H1 (cell line): Measurements from ENCODE around the gene FGF4. TPM values are rescaled to one million over a fixed set of nuclear protein-coding genes. Genes with fewer than 3 reads are reported as not detected.
A peak's percentile ranks its signal among the peaks of the same experiment; 100 is the strongest.

Experiments used
- CTCF ChIA-PET: fragments of 300-600 bp; sonication (Branson Sonifier 250); formaldehyde crosslinking; loops from one replicate; lab custom pipeline; 2021; ENCODE audit not compliant: partially characterized antibody; lab: Charles Lee
- POLR2A ChIA-PET: fragments of 300-600 bp; sonication (Branson Sonifier 250); formaldehyde crosslinking; loops from one replicate; lab custom pipeline; 2021; ENCODE audit warnings: inconsistent platforms; ENCODE audit not compliant: partially characterized antibody; lab: Charles Lee
- DNase-seq, 2 experiments: peaks; one replicate each; pipeline versions ENCODE4 v3.0.0 to v3.0.0-alpha.2; 2010 to 2022; ENCODE audit warnings: low spot score in 2 of 2, low read depth in 1 of 2, mixed read lengths in 1 of 2
- FAIRE-seq: peaks from 2 replicates; lab custom pipeline; 2011; peaks lifted over from hg19 to GRCh38; lab: Jason Lieb, UNC
- H2AFZ ChIP-seq: 2 replicates; pipeline ENCODE4 v1.8.1; 2012; ENCODE audit warnings: low read length, inconsistent platforms
- H2AK5ac ChIP-seq: 2 replicates; pipeline ENCODE4 v1.6.1; 2013; ENCODE audit warnings: low read depth, low read length
- H2BK120ac ChIP-seq: replicated peaks from 2 replicates; pipeline ENCODE3; 2013; ENCODE audit warnings: low read depth, low read length, inconsistent platforms
- H2BK12ac ChIP-seq: 2 replicates; pipeline ENCODE4 v1.6.1; 2013; ENCODE audit warnings: low read depth, low read length
- H2BK15ac ChIP-seq: 2 replicates; pipeline ENCODE4 v1.6.1; 2013; ENCODE audit warnings: low read length
- H2BK20ac ChIP-seq: 2 replicates; pipeline ENCODE4 v1.6.1; 2013; ENCODE audit warnings: low read length
- H2BK5ac ChIP-seq: 2 replicates; pipeline ENCODE4 v1.6.1; 2013; ENCODE audit warnings: low read depth, low read length
- H3K14ac ChIP-seq: 2 replicates; pipeline ENCODE4 v1.6.1; 2013; ENCODE audit warnings: inconsistent platforms; ENCODE audit not compliant: insufficient read length
- H3K18ac ChIP-seq: 2 replicates; pipeline ENCODE4 v1.6.1; 2013; ENCODE audit warnings: low read length; ENCODE audit errors: extremely low read depth
- H3K23ac ChIP-seq: 2 replicates; pipeline ENCODE4 v1.6.1; 2013; ENCODE audit warnings: inconsistent platforms; ENCODE audit not compliant: insufficient read length
- H3K23me2 ChIP-seq: 2 replicates; pipeline ENCODE4 v1.6.1; 2013; ENCODE audit warnings: low read depth, low read length
- H3K27ac ChIP-seq: 2 replicates; pipeline ENCODE4 v1.6.1; 2011; ENCODE audit warnings: low read depth, low read length, inconsistent platforms
- H3K27me3 ChIP-seq, 4 experiments: replicated peaks in 1 of 4; 1 replicate in 1 of 4; 2 replicates in 3 of 4; pipeline versions ENCODE4 v1.6.1 to v1.8.1; 2011 to 2013; ENCODE audit warnings: low read length in 3 of 4, mild to moderate bottlenecking in 3 of 4, inconsistent platforms in 2 of 4, mixed read lengths in 2 of 4, moderate library complexity in 1 of 4; ENCODE audit not compliant: control insufficient read depth in 3 of 4, insufficient read depth in 3 of 4; ENCODE audit errors: extremely low read depth in 1 of 4
- H3K36me3 ChIP-seq, 4 experiments: 2 replicates each; pipeline versions ENCODE4 v1.6.1 to v1.8.1; 2011 to 2013; ENCODE audit warnings: mild to moderate bottlenecking in 4 of 4, low read length in 3 of 4, moderate library complexity in 2 of 4, control low read depth in 1 of 4, inconsistent platforms in 1 of 4; ENCODE audit not compliant: insufficient read depth in 4 of 4, control insufficient read depth in 2 of 4
- H3K4ac ChIP-seq: replicated peaks from 2 replicates; pipeline ENCODE3; 2013; ENCODE audit warnings: low read length, low read depth, mixed read lengths, inconsistent platforms; ENCODE audit not compliant: insufficient read length
- H3K4me1 ChIP-seq, 4 experiments: replicated peaks in 1 of 4; 1 replicate in 1 of 4; 2 replicates in 3 of 4; pipeline versions ENCODE4 v1.6.1 to v1.8.1; 2011 to 2013; ENCODE audit warnings: low read length in 3 of 4, inconsistent platforms in 2 of 4, mixed read lengths in 1 of 4; ENCODE audit not compliant: insufficient read depth in 4 of 4, control insufficient read depth in 3 of 4
- H3K4me2 ChIP-seq, 2 experiments: 2 replicates each; pipeline versions ENCODE4 v1.6.1 to v1.8.1; 2011 to 2013; ENCODE audit warnings: low read depth in 2 of 2, low read length in 2 of 2, control low read depth in 1 of 2, inconsistent platforms in 1 of 2, mild to moderate bottlenecking in 1 of 2; ENCODE audit not compliant: insufficient read depth in 1 of 2
- H3K4me3 ChIP-seq, 4 experiments: fragments of 200-600, 300-600 bp in 1 of 4; sonication (generic), shearing (Covaris generic), sonication (Bioruptor Twin) in 1 of 4; 2 replicates each; pipeline versions ENCODE4 v1.5.1 to v1.8.1; 2011 to 2016; ENCODE audit warnings: low read length in 4 of 4, low read depth in 3 of 4, control low read depth in 2 of 4, inconsistent platforms in 2 of 4, mild to moderate bottlenecking in 2 of 4, mixed read lengths in 1 of 4, moderate library complexity in 1 of 4; ENCODE audit not compliant: insufficient read depth in 2 of 4; ENCODE audit errors: extremely low read depth in 1 of 4
- H3K56ac ChIP-seq: replicated peaks from 2 replicates; pipeline ENCODE3; 2013; ENCODE audit warnings: low read depth, mild to moderate bottlenecking, mixed read lengths, low read length, inconsistent platforms; ENCODE audit not compliant: insufficient read length
- H3K79me1 ChIP-seq: 2 replicates; pipeline ENCODE4 v1.6.1; 2013; ENCODE audit warnings: low read depth, low read length, control low read depth
- H3K79me2 ChIP-seq, 2 experiments: 2 replicates each; pipeline versions ENCODE4 v1.6.1 to v1.8.1; 2012 to 2013; ENCODE audit warnings: low read length in 2 of 2, mild to moderate bottlenecking in 2 of 2, inconsistent platforms in 1 of 2; ENCODE audit not compliant: insufficient read depth in 2 of 2, control insufficient read depth in 1 of 2
- H3K9ac ChIP-seq, 4 experiments: replicated peaks in 1 of 4; 1 replicate in 1 of 4; 2 replicates in 3 of 4; pipeline versions ENCODE4 v1.6.1 to v1.8.1; 2011 to 2013; ENCODE audit warnings: low read depth in 3 of 4, low read length in 3 of 4, control low read depth in 2 of 4, mild to moderate bottlenecking in 2 of 4, moderate library complexity in 2 of 4, inconsistent platforms in 1 of 4; ENCODE audit errors: extremely low read depth in 1 of 4
- H3K9me3 ChIP-seq, 2 experiments: 2 replicates each; pipeline versions ENCODE4 v1.6.1 to v1.8.1; 2012 to 2013; ENCODE audit warnings: mild to moderate bottlenecking in 2 of 2, moderate library complexity in 2 of 2, control low read depth in 1 of 2, inconsistent platforms in 1 of 2, low read depth in 1 of 2, low read length in 1 of 2, mixed read lengths in 1 of 2; ENCODE audit not compliant: insufficient read depth in 2 of 2
- H4K20me1 ChIP-seq, 2 experiments: replicated peaks in 1 of 2; 2 replicates each; pipeline versions ENCODE3 to v1.8.1; 2011 to 2013; ENCODE audit warnings: inconsistent platforms in 2 of 2, low read length in 2 of 2, mild to moderate bottlenecking in 1 of 2; ENCODE audit not compliant: insufficient read depth in 2 of 2, control insufficient read depth in 1 of 2
- H4K5ac ChIP-seq: 2 replicates; pipeline ENCODE4 v1.6.1; 2013; ENCODE audit warnings: low read length, low read depth, mixed read lengths, inconsistent platforms; ENCODE audit not compliant: insufficient read length
- H4K8ac ChIP-seq: 2 replicates; pipeline ENCODE4 v1.8.0; 2013; ENCODE audit warnings: mild to moderate bottlenecking, moderate library complexity, low read length, inconsistent platforms; ENCODE audit not compliant: insufficient read depth; ENCODE audit errors: extremely low read depth
- H4K91ac ChIP-seq: replicated peaks from 2 replicates; pipeline ENCODE3; 2013; ENCODE audit warnings: low read length, mixed read lengths, inconsistent platforms; ENCODE audit not compliant: insufficient read length
- ASH2L ChIP-seq: fragments of 200-600, 300-600 bp; sonication (generic); IDR thresholded peaks from one replicate; pipeline ENCODE4 v1.7.1; 2017; ENCODE audit warnings: low read length
- CEBPB ChIP-seq: IDR thresholded peaks from 2 replicates; pipeline ENCODE4 v1.6.1; 2012; ENCODE audit warnings: low read depth, low read length
- CHD2 ChIP-seq: IDR thresholded peaks from 2 replicates; pipeline ENCODE4 v1.6.1; 2012; ENCODE audit warnings: low read length, improper control_type of control experiment
- EZH2 ChIP-seq: fragments of 200-600 bp; sonication (generic); IDR thresholded peaks from 2 replicates; pipeline ENCODE4 v1.7.1; 2012; ENCODE audit warnings: low read depth, mild to moderate bottlenecking, moderate library complexity, low read length, inconsistent platforms; ENCODE audit not compliant: severe bottlenecking
- KDM1A ChIP-seq: fragments of 200-600, 300-600 bp; sonication (generic); IDR thresholded peaks from 2 replicates; pipeline ENCODE4 v1.7.1; 2016; ENCODE audit warnings: mild to moderate bottlenecking, low read length, borderline replicate concordance
- NANOG ChIP-seq: IDR thresholded peaks from 2 replicates; pipeline ENCODE4 v1.6.1; 2011; ENCODE audit warnings: low read length, low read depth, mild to moderate bottlenecking, inconsistent platforms; ENCODE audit not compliant: insufficient read depth, poor library complexity, severe bottlenecking
- RNF2 ChIP-seq: fragments of 200-900, 300-1000 bp; sonication (generic); IDR thresholded peaks from 2 replicates; pipeline ENCODE4 v1.7.1; 2016; ENCODE audit warnings: borderline replicate concordance, low read depth, mild to moderate bottlenecking, antibody characterized with exemption, low read length; ENCODE audit not compliant: poor library complexity, severe bottlenecking; ENCODE audit errors: missing control alignments
- RXRA ChIP-seq: IDR thresholded peaks from 2 replicates; pipeline ENCODE4 v1.6.1; 2011; ENCODE audit warnings: low read depth, mild to moderate bottlenecking, low read length, moderate library complexity; ENCODE audit not compliant: insufficient read depth
- SAP30 ChIP-seq: fragments of 300-600 bp; sonication (generic); IDR thresholded peaks from 2 replicates; pipeline ENCODE4 v1.7.1; 2012; ENCODE audit warnings: low read length, moderate library complexity, mild to moderate bottlenecking, inconsistent platforms; ENCODE audit not compliant: insufficient read depth, insufficient replicate concordance
- SIN3A ChIP-seq, 2 experiments: IDR thresholded peaks in 1 of 2; conservative IDR thresholded peaks in 1 of 2; 2 replicates each; pipeline ENCODE4 v1.6.1; 2011 to 2012; ENCODE audit warnings: low read length in 2 of 2, improper control_type of control experiment in 1 of 2, low read depth in 1 of 2, mild to moderate bottlenecking in 1 of 2
- SRF ChIP-seq: IDR thresholded peaks from 2 replicates; pipeline ENCODE4 v1.6.1; 2011; ENCODE audit warnings: mild to moderate bottlenecking, low read depth, low read length, moderate library complexity
- SUZ12 ChIP-seq: fragments of 200-600 bp; sonication (generic); IDR thresholded peaks from 2 replicates; pipeline ENCODE4 v1.6.1; 2012; ENCODE audit warnings: mild to moderate bottlenecking, inconsistent platforms, low read length, moderate library complexity, mixed read lengths
- WGBS, 2 experiments: shearing (Covaris generic) in 1 of 2; methylation state at CpG; one replicate each; pipeline versions ENCODE4 v1.1.6 to v1.1.7; 2013 to 2015; ENCODE audit warnings: low lambda C conversion rate in 2 of 2, mixed read lengths in 2 of 2, inconsistent platforms in 1 of 2, low coverage in 1 of 2, missing lambda C conversion rate in 1 of 2; ENCODE audit not compliant: insufficient replicate concordance in 2 of 2, insufficient coverage in 1 of 2, insufficient read length in 1 of 2; ENCODE audit errors: extremely low coverage in 1 of 2, missing lambda C conversion rate in 1 of 2; 5-methylcytosine and 5-hydroxymethylcytosine counted together
- polyA plus RNA-seq, 7 experiments: library from polyadenylated mRNA; depleted of rRNA in 3 of 7; stranded (reverse) in 5 of 7; unstranded in 2 of 7; fragments of >200 nt in 5 of 7; fragments of 200-250 nt in 2 of 7; gene quantifications; 1 replicate in 5 of 7; 2 replicates in 1 of 7; 4 replicates in 1 of 7; pipeline versions ENCODE4 v1.2.1 to v1.2.3, GENCODE V29; 2011 to 2013; ENCODE audit warnings: missing spikeins in 2 of 7, mixed read lengths in 2 of 7
- total RNA-seq: library from RNA; stranded (reverse); fragmentation: NEBNext Ultra II Directional; extraction: Animal tissue kit (Norgen Biotek cat#: 25700); gene quantifications from 2 replicates; pipeline ENCODE4 v1.2.1, GENCODE V29; 2021

The FGF4 gene
- total and polyA plus RNA-seq, 2 of the 8 experiments (the other 6 are each of a cell fraction or from before 2014, with no cell fraction given) = 0.57 to 2.0 TPM

DNA sequence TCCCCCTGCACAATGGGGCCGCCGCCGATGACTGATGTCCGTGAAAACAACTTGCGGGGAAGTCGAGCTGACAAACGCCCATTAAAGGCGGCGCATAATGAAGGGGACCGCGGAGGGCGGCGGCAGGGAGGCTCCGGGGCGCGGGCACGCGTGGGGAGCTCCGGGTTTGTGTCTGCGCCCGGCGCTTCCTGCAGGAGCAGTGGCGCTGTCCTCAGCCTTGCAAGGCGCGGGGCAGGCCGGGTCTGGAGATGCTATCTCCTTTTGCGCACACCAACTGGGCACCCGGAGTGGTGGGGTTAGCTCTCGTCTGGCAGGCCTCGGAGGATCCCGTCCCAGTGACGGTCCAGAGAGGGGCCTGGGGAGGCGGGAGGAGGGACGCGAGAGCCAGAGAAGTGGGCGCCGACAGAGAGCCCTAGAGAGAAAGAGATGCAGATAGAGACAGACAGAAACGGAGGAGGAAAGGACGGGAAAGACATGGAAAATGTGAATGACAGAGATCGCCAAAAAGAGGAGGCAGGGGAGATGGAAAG, 44.5 kb upstream of the FGF4 start:
- H4K5ac ChIP-seq = no peak overlapping the region
- FAIRE-seq = no peak
- TF ChIP-seq RXRA (no peak), EZH2 (peak; percentile 50), KDM1A (no peak), CHD2 (no peak), RNF2 (peak; percentile 51), SUZ12 (peak; percentile 15; the same call in 1 of the 2 replicates), CEBPB (no peak), NANOG (no peak), SRF (no peak), SAP30 (no peak), SIN3A (conservative IDR thresholded peaks at IDR 0.05 in 1 of 2, IDR thresholded peaks at IDR 0.05 in 1 of 2; ENCODE audit: low read depth in 1 of 2, low read length in 2 of 2) (no peak), ASH2L (no peak)

More for the DNA sequence above, 44.5 kb upstream of the FGF4 start:
- Histone ChIP-seq H3K14ac (no peak overlapping the region), H3K56ac (no peak overlapping the region), H2AFZ (no peak overlapping the region), H2BK12ac (0 out of 2 replicates have a peak overlapping the region, but pooled peaks have one; percentile 17), H3K9me3 (no peaks in the 10 kb centered on the region), H2BK120ac (no peak overlapping the region), H2AK5ac (no peak overlapping the region), H2BK20ac (no peak overlapping the region), H3K23me2 (peaks cover 18% of the 10 kb centered on the region; the same call in 1 of the 2 replicates), H3K27me3 (peaks cover 57 to 79% (median 75%) of the 10 kb centered on the region in 4 experiments), H3K27ac (no peak overlapping the region), H3K4me3 (peak overlapping the region in 1 of 4 experiments; percentile 54; a peak in 2 of 8 replicates), H3K4me2 (peak overlapping the region; percentile 64 to 68), H3K4me1 (peaks cover 0 to 16% (median 9%) of the 10 kb centered on the region in 4 experiments; a peak in 6 of 7 replicates), H3K79me1 (no peaks in the 10 kb centered on the region; the same call in 1 of the 2 replicates), H3K18ac (no peak overlapping the region; the same call in 1 of the 2 replicates), H3K9ac (no peak overlapping the region), H3K79me2 (no peaks in the 10 kb centered on the region), H3K4ac (no peak overlapping the region), H2BK15ac (no peak overlapping the region), H3K23ac (no peak overlapping the region), H3K36me3 (peaks cover 0 to 4% (median 0%) of the 10 kb centered on the region in 4 experiments; a peak in 1 of 8 replicates), H4K8ac (peak overlapping the region; percentile 57; the same call in 1 of the 2 replicates), H4K91ac (no peak overlapping the region), H2BK5ac (no peak overlapping the region), H4K20me1 (peaks cover 0 to 4% of the 10 kb centered on the region in 2 experiments)
- WGBS, 2 experiments = 11% methylated on average over 32 of the region's 40 CpGs; no CpG with 5 or more reads in 1 of the 2 experiments
- POLR2A ChIA-PET = no interaction called here
- CTCF ChIA-PET = interaction anchor here (0.9 to 1.9 kb wide), 9 partner anchors 9 to 100 kb away, joined by 3 to 6 read pairs (median 4); no protein-coding TSS in a partner anchor
- DNase-seq = peak in 1 of 2 experiments; percentile 60
